Measurements from ENCODE around the gene MYO1E. TPM values are rescaled to one million over a fixed set of nuclear protein-coding genes. Genes with fewer than 3 reads are reported as not detected.

The MYO1E gene
- total and polyA plus RNA-seq, 2 of the 8 experiments (the other 6 are each of a cell fraction or from before 2014, with no cell fraction given) = 19.6 to 142 TPM

- no peak for TF ChIP-seq SIRT6 (IDR thresholded peaks at IDR 0.05; ENCODE audit: low read length)
- no peak for TF ChIP-seq KDM1A (IDR thresholded peaks at IDR 0.05; ENCODE audit: borderline replicate concordance, low read length)
- TF ChIP-seq SP2 (IDR thresholded peaks at IDR 0.05; ENCODE audit: low read length) = no peak
Observed at GRCh38 chr15:59157840-59158700, 214.6 kb downstream of the MYO1E start (continued).
